GM21360 (cell line): Measurements from ENCODE around the gene ZNHIT2.

Experiments
- ATAC-seq: cut with Tn5 transposase; IDR thresholded peaks from one replicate; pipeline ENCODE4 v1.9.1; 2021; ENCODE audit warnings: mild to moderate bottlenecking, moderate library complexity; ENCODE audit not compliant: unreplicated experiment

Gene ZNHIT2

DNA sequence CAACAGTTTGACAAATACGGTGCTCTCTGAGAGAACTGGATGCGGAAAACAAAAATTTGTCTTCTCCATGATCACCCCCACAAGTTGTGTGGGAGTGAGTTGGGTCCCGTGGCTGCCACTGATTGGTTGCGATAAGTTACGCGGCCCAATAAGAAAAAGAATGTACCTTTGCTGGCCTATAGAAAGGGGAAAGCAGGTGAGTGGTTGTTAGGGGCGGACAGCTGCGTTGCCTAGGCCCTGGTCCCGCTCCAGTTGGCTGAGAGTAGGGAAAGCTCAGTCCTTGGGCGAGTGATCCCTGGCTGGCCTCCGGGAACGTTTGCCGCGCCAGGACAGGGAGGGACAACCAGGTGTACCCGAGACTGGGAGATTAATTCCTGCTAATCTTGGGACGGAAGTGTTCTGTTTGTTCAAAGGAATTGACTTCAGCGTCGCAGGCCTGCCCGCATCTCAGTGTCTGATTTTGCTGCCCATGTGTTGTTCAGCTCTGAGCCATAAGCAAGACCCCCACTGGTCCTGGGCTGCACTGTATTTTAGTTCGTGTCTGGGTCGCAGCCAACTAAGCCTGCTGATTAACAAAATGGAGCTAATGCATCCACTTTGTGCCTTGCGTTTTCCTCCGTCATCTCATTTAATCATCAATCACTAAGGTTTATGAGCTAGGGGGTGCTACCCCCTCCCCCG is 17.6 kb upstream of the ZNHIT2 start:
- peak; percentile 57 for ATAC-seq

DNA sequence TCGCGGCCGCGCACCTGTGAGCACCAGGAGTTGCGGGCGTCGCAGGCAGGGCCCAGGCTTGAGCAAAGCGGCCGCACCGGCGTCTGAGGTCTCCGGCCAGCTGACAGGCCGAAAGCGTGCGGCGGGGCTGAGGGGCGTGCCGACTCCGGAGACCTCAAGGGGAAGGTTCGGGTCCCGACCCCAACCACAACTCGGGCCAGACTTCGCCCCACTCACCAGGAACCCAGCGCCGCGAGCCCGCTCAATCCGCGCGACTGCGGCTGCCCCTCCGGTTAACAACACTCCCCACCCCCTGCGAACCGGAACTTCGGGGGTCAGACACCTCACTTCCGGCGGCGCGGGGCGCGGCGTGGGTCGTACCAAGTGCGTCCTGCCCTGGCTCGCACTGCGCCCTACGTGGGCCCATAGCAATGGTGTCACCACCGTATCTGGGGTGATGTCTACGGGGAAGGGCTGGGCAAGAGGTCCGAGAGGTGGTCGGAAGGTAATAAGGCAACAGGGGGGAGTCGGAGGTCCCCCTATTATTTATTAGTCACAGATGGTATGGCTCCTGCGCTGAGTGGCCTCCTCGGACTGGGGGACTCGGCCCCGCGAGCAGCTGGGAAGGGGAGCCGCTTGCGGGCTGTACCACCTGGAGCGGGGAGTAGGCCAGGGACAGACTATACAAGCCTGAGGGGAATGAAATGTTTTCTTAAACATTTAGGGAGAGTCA is 16.9 kb upstream of the ZNHIT2 start, which contains the start of gene SYVN1:
Gene SYVN1 (minus strand): TSS at position 280 of the 712 bp plus-strand sequence. CDS start 918 bp downstream, outside the sequence.
- peak; percentile 50 for ATAC-seq

DNA sequence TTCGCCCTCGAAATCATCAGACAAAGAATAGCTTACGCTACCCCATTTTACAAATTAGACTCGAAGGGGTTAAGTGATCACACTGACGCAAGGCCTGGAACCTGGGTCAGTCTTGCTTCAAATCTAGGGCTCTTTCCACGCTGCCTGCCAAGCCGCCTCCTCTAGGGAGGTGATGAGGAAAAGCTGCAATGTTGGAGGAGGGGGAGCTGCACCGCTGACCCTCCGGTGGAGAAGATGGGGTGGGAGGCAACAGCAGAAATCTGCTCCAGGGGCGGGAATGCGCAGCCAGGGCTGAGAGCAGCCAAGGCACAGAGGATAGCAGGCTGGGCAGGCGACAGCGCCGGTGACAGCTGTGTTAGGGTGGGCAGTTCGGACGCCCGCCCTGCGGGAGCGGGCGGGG is 16.2 kb upstream of the ZNHIT2 start:
- no peak for ATAC-seq

DNA sequence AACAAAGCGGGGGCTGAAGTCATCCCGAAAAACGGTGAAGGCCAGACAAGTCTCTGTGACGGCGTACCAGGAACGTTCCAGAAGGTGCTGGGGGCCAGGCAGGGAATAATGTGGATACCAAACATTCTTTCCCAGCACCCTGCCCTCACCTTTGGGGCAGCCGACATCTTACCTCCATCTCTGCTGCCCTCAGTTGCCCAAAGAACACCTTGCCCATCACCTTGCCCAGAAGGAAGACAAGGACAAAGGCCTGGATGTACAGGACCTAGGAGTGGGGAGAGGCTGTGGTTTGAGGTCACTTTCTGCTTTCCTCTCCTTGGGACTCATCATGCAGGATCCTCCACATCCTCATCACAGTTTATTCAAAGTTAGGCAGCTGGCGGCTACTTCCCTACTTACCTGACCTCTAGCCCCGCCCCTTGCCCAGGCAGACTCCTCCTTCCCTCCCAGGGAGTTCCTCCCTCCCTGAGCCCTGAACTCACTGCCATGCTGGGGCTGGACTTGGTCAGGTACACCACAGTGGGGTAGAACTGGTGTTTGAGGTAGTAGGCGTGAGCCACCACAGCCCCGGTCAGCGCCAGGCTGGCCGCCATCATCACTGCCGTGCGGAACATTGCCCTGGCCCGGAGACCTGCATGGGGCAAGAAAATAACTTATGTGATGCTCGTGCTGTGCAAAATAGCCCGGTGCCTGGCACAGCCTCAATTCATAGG is 15.6 kb upstream of the ZNHIT2 start:
- no peak for ATAC-seq

DNA sequence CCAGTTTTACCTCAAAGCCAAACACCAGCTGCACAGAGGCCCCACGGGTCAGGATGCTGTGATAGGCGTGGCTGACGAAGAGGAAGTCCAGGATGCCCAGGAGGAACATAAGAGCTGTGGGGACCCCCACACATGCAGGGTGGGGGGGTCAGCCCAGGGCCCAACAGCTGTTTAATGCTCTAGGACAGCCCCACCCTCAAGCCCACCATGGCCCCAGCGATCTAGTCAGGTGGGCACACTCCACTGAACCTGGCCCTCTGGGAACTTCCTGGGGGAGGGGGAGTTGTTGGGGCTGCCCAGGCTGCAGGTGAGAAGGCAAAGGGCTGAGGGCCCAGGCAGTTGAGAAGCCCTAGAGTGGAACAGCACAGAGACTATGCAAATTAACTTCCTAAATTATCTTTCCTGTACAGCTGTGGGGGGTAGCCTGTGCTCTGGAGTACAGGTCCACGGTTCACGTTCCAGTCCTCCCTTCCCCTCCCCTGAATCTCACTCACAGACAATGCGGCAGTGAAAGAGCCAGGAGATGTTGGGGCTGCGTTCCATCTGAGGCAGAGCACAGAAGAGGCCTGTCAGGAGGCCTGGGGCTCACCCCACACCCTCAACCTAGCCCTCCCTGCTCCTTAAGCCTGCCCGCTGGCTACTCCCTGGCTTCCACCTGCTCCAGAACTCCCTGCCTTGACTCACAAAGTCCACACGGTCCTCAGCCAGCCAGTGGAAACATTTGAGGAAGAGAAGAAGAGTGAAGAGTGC is 14.9 kb upstream of the ZNHIT2 start:
- no peak for ATAC-seq

DNA sequence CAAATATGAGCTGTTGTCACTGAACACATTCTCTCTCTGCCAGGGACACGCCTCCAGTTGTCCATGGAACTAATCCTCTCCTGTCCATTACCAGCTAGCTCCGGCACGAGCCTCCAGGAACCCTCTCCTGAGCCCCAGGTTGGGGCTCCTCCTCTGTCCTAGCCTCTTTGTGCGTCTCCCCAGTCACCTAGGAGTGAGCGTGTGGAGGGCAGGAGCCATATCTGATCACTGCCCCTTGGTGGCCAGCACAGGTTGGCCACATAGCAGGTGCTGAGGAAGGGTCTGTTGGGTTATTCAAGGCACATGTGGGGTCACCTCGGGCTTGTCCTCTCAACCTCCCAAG is 14.4 kb upstream of the ZNHIT2 start:
- no peak for ATAC-seq

DNA sequence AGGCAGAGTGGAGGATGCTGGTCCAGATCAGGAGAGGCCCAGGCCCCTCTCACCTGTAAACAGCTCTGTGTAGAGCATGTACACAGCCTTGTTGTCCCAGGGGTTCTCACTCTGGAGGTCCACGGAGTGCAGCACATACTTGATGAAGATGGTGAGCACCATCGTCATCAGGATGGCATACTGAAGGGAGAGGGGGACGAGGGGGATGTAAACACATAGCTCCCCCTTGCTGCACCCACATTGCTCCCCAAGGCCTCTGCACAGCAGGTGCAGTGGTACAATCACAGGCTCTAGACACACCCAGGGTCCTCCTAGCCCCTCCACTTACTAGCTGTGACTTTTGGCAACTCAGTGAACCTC is 13.9 kb upstream of the ZNHIT2 start:
- ATAC-seq, result no peak

DNA sequence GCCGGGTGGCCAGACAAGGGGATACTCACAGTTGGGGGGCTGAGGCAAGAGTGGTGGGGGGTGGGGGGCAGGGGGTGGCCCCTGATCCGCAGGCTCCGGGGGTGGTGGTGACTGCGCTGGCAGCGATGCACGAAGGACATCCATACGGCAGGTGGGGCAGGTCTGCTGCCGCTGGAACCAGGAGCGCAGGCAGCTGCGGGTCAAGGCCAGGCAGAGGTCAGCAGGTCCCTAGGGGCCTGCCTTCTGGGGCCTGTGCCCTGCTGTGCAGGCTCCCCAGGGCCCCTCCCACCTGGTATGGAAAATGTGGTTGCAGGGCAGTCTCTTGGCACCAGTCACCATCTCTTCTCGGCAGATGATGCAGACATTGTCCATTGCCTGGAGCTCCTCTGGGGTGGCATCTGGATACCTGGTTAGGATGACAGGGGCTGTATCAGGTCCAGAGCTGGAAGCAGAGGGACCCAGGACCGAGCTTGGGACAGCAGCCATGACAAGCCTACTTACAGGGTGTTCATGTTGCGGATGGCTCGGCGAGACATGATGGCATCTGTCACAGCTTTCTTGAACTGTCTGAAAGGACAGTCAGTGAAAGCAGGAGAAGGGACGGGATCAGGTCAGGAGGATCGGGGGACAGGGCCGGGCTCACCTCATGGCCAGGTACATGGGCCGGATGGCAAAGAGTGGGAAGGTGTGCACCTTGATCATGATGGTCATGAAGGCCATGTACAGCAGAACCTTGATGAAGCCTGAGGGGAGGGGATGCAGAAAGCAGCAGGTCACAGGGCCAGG is 13.3 kb upstream of the ZNHIT2 start:
- ATAC-seq, result no peak

DNA sequence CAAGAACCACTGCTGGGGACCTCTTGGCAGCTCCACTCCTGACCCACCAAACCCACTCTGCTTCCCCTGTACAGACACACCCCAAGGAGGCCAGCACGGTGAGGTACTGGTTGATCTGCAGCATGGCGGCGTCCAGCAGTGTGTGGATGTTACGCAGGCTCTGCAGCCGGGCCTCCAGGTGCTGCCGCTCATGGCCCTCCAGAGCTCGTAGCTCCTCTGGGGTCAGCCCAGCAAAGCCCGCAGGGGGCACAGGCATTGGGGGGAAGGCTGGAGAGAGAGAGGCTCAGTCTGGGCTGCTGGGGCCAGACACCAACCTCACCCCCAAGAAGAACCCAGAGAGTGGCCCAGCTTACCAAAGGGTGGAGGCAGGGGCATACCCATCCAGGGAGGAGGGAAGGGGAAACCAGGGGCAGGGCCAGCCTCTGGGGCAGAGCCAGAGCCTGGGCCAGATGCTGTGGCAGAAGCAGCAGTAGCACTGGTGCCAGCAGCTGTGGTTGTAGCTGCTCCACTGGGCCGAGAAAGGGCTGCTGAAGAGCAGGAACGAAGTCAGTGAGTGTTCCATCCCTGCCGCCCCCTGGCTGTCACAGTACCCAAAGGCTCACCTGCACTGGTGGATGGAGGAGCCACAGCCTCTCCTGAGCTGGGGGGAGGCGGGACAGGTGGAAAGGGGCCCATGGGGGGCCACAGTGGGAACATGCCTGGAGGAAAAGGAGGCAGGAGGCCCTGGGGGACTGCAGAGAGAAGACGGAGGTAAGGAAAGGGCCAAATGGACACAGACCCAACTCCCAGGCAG is 12.3 kb upstream of the ZNHIT2 start:
- no peak for ATAC-seq

DNA sequence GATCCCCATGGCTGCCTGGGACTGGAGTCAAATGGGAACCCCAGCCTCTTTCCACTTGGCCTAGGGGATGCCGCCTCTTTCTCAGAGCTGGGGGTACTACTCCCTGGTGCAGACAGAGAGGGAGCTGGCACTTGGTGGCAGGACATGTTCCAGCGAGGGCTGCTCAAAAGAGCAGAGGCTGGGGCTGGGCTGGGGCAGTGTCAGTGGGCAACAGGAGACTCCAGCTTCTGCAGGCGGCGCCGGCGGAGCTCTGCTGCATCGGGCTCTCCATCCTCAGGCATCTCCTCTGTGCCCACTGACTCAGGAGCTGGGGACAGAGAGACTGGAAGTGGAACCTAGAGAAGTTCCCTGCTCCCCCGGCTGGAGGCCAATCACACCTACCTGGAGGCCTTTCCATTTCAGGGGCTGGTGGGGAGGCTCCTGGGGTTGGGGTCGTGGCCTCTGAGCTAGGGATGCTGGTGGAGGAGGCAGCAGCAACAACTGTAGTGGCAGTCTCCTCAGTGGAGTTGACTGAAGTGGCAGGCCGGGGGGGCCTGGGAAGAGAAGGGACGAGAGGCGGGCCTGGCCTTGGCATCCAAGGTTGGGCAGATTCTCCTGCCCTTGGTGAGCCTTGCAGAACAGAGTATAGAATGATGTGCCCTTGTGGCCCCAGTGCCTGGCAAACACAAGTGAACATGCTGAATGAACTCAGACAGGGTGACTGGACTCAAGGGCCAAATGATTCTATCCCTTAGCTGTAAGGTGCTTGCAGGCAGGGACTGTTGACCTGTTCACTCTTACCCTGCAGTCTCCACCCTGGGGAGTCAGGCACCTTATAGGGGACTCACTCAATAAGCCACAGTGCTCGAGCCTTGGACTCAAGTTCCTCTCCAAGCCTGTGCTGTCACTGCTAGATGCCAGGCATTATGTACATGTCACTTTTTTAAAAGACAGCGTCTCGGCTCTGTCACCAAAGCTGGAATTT is 11.0 kb upstream of the ZNHIT2 start:
- no peak for ATAC-seq

DNA sequence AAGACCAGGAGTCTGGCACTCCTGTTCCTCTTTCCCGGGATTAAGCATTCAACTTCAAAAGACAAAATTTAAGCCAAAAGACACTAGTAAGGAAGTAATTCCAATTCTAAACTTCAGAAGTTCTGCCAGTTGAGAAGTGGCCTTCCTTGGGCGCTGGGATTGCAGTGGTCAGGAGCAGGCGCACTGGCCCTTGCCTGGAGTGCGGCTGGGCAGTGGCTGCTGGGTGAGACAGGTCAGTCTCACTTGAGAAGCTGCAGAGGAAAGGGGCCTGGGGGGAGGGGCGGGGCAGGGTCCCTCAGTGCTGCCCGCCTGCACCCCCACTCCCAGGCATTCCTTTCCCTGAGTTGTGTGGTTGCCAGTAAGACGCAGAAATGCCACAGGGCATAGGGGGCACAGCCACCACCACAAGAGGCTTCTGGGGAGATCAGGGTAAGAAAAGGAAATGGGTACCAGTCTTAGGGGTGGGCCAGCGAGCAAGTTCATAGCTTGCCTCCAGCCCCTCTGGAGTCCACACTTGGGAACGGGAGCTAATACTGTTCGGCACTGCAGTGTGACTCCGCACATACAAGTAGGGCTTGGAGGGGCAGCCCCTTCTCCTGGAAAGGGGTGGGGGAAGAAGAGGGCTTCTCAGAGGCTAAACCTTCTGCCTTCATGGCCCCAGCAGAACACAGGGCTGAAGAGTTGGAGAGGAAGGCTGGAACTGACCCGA is 10.1 kb upstream of the ZNHIT2 start:
- ATAC-seq, result no peak

DNA sequence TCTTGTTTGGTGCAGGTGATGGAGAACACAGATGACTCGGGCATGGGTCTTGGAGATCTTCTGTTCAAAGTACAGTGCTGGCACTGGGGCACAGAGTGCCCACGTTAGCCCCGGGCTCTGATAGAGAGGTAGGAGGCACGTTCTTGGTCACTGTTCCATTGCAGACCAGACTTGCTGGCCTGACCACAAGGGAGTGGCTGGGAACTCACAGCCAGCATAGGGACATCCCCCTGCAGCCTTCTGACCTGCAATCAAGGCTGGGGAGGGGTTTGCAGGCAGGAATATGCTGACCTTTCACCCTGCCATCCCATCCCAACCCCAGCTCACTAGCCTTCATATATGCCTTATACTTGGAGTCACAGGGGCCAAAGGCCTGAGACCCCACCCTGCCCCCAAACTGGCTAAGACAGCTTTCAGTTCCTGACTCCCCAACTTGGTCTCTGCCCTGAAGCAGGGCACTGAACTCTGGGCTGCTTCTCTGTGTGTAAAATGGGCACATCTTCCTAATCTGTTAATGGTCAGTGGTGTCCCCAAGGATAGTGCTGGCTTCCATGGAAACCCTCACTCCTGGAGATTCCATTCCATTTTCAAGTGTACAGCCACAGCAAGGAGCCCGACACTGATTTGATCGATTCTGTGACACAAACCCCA is 9.2 kb upstream of the ZNHIT2 start:
- ATAC-seq, result no peak

DNA sequence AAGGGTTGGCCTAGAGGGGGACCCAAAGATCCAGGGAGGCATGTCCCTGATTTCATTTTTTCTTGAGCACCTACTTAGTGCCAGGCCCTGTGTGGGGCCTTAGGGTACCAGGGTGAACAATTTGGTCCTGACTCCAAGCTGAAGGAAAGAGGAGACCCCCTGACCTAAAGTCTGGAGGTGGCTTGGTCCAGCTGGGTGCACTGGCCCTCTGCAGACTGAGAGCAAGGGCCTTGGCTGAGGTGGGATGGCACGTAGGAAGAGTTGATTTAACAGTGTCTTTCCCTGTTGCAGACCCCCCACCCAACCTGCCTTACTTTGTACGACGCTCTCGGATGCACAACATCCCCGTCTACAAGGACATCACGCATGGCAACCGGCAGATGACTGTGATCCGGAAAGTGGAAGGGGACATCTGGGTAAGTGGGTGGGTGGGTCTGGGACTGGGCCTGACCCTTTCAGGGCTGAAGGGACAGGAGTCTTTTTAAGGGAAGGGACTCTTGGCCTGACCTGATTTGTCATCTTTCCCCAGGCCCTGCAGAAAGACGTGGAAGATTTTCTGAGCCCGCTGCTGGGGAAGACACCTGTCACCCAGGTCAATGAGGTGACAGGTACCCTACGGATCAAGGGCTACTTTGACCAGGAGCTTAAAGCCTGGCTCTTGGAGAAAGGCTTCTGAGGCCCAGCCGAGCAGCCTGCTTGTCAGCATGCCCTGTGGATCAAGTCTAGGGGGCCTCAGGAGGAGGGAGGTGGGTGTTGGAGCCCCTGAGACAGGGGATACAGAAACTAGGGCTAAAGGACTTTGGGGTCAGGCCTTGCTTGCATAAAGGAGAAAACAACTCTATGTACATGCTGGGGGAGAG is 7.9 kb upstream of the ZNHIT2 start:
- ATAC-seq, result no peak

DNA sequence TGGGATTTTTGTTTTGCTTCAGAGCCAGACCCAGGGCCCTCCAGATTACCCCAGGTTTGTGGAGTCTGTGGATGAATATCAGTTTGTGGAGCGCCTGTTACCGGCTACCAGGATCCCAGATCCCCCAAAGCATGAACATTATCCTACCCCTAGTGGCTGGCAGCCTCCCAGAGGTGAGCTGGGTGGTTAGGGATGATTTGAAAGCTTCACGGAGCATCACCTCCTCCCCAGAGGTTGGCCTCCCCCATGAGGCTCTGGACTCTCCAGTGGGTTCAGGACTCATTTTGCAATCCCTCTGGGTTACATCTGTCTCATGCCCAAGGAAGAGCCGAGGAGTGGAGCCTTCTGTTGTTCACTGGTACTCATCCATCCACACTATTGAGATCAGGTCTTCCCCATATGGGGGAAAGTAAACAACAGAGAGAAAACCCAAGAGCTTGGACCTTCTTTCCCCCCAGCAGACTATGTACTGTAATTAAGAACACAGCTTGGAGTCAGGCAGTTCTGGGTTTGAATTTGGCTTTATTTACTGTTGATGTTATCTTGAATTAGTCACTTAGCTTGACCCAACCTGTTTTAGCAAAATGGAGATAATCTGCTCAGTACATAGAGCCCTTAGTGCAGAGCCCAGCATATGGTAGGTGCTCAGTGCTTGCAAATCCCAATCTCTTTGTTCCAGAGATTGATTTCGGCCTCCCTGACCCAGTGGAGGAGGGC is 7.1 kb upstream of the ZNHIT2 start:
- no peak for ATAC-seq

DNA sequence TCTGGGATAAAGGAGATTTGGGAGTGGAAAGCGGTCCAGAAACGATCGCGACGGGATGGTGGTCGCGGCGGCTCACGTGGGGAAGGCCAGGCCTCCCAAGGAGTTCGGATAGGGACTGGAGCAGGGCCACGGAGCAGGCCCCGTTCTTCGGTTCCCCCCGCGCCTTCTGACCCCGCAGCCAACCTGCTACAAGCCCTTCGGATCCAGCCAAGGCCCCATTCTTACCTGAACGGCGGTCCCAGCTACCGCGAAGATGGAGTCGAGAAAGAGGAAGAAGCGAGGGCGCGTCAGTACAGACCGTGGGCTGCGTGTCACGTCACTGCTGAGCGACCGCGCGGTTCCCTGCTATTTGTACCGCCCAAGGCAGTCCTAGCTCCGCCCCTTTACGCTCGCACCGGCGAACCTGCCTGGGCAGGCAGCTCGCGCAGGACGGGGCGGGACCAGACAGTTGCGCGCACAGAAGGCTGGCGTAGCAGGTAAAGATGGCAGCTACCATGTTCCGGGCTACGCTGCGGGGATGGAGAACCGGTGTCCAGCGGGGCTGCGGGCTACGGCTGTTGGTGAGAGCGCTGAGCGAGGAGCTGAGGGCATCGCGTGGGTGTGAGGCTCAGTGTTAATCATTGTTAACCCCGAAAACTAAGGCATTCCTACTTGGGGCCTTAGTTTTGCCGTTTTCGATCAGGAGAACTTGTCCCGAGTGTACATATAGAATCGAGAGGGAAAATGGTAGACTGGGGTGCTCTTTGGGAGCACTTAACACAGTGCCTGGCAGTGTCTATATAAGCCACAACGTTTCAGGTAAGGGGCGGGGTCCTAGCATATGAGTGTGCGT is 4.6 kb upstream of the ZNHIT2 start, which contains the start of the genes FAU and MRPL49:
Gene FAU (minus strand): TSS at position 270 of the 832 bp plus-strand sequence. CDS start 321 bp downstream, outside the sequence.
Gene MRPL49 (plus strand): TSS at position 457 of the 832 bp plus-strand sequence. CDS start 26 bp downstream, at position 483.
- ATAC-seq, result peak; percentile 46
